Dermis microvascular lymphatic vessel endothelial cell (primary cell): ENCODE data around the gene PIP5KL1. TPM values are rescaled to one million over a fixed set of nuclear protein-coding genes. Genes with fewer than 3 reads are reported as not detected.
A peak's percentile ranks its signal among the peaks of the same experiment; 100 is the strongest.

Experiments
- DNase-seq, 2 donors: peaks; one replicate each; pipeline versions ENCODE4 v3.0.0 to v3.0.0-alpha.2; 2010; ENCODE audit warnings: low read depth in 2 of 2
- total RNA-seq: library from RNA; depleted of rRNA; stranded (reverse); fragments of >200 nt; gene quantifications from 2 replicates; pipeline ENCODE4 v1.2.1, GENCODE V29; 2014

Gene PIP5KL1
- total RNA-seq, 1 donor from 2014 or later = 0.39 TPM

DNA sequence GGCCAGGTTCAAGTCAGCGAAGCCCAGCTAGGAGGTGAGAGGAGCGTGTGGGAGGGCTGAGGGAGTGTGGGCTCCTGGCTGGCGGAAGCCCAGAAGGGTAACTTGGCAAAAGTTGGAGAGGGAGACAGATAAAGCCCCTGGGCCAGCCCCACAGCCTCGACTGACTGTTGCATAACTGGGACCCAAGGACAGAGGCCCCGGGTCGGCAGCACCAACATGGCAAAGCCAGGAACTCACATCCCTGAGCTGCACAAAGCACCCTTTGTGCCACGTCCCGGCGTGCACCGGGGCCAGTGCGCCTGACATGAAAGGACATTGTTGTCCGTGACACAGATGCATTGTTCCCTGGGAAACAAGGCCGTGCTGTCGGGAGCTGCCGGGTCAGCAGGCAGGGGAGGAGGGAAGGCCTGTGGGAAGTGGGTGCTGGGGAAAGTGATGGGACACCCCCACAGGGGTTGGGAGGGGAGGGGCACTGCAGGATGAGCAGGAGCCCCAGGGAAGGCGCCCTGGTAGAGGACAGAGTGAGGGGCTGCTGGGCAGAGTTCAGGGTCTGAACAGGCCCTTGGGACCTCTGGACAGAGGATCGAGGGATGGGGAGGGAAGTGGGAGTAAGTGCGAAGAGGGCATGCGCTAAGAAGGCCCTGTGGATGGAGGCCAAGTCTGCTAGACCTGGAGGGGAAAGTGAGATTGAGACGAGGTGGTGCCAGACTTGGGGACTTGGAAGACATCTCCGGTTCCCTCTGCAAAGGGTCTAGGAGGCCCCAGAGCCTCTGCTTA is 20.1 kb upstream of the PIP5KL1 start:
- DNase-seq = peak; percentile 23 to 31

DNA sequence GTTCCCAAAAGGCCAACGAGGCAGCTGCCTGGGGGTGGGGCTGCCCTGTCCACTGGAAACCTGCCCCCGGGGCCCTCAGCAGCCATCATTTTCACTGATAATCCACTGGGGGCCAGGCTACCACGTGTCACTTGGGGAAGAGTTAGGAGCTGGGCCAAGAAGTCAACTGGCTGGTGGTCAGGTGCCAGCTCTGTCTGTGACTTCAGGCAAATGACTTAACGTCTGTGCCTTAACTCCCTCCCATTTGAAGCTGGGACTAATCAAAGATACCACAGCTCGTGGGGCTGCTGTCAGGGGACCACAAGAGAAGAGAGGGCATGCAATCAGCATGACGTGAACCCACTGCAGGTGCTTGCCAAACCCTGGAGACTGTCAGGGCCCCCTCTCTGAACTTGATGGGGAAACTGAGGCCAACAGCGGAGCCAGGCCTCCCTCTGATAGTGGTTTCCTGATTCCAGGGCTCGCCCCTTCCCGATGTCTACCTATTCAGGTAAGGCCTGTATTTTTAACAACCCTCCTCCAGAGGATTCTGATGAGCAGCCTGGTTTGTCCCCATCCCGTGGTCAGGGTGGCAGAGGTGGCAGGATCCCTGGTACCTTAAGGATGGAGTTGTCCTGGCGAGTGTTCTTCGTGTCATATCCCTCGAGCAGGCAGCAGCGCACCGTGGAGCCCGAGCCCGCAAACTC is 19.4 kb upstream of the PIP5KL1 start:
- no peak for DNase-seq

DNA sequence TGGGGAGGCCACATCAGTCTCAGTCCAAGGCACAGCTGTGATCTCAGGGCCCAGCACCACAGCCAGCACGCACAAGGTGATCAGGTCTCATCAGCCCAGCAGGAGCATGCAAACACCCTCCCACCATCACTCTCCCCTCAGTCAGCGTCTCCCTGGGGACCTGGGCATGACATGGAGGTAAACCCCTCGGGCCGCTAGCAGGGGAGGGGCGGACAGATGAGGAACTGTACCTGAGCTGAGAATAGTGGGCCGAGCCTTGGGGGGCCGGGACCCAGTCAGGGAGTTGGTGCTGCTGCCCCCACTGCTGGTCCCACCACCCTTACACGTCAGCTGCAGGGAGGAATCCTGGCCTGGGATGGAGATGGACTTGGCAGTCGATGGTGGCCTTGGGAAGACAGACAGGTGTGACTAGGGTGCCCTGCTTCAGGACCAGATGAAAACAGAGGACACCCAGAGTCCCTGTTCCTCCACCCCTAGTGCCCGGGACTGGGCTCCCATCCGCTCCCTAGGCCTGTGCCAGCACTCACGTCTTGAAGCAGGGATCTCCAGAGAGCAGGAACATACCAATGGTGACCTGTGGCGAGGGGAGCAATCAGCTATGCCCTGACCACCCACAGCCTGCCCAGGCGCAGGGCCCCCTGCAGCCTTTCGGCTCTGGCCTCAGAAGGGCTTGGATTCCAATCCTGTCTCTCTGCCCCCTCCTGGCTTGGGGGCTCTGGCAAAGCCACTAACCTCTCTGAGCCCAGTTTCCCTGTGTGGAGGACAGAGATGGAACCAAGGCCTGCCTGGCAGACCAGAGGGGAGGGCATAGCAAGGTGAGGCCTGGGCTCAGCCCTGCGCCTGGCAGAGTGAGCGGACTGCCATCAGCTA is 17.5 kb upstream of the PIP5KL1 start:
- no peak for DNase-seq

DNA sequence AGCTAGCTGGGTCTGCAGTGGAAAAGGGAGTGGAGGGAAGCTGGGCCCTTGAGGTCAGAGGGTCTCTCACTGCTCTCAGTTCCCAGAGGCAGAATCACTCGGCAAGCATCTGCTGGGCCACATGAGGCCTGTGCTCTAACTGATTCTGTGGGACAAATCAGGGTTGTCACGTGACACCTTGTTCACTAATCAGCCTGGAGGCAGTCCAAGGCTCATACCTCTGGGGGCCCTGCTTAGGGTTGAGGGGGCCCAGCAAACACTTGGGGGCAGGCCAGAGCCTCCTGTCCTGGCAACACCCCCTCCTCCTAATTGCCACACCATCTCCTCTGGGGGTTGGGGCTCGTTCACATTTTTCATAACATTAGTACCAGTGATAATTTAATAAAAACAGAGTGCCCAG is 16.2 kb upstream of the PIP5KL1 start:
- no peak for DNase-seq

DNA sequence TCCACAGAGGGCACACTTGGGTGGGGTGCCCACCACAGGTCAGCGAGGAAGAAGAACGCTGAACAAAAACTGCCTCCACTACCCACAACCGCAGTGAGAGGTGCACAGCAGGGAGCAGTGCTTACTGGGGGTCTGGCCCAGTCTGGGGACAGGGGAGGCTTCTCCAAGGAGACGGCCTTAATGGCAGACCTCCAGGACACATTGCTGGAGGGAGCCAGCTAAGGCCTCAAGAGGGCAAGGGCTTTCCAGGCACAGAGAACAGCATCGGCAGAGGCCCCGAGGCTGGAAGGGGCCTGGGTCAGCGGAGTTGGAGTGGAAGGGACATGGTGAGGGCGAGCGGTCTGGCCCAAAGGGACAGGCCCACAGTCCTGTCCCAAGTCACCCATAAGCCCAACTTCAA is 15.4 kb upstream of the PIP5KL1 start:
- DNase-seq = no peak

DNA sequence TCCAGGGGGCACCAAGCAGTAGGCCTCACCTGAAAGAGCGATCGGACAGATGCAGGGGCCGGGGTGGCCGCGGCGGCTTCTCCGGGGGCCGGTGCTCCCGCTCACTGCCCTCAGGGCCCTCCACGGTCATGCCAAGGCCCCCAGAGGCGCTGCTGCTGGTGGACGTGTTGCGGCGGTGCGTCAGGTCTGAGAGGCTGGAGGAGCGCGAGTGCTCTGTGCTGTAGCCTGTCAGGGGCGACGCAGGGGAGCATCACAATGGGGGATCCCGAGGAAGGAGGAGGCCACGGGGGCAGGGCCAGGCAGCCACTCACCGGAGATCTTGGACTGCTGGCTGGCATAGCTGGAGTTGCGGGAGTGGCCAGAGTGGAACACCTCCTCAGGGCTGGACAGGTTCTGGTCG is 14.8 kb upstream of the PIP5KL1 start:
- no peak for DNase-seq

DNA sequence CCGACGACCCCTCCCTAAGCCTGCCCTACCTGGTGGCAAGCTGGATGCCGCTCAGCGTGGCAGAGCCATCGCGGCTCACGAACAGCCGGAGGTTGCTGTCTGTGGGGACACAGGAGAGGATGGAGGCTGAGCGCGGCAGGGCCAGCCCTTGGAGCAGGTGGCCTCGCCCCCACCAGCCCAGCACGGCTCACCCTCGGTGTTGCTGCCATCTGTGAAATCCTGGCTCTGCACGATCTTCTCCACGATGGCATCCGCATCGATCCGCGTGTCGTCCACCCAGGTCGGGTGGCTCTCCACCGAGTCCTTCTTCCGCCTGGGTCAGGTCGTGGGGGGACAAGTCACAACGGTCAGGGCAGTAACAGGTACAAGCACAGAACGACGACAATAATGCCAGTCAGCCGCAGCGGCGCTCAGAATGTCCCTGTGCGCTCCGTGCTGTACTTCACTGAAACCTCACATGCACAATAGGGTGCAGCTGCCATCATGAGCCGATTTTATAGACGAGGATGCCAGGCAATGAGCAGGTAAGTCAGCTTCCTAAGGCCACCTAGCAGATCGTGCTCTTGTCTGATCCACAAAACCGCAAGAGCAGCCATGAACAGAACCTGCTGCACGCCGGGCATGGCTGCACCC is 14.1 kb upstream of the PIP5KL1 start:
- no peak for DNase-seq

DNA sequence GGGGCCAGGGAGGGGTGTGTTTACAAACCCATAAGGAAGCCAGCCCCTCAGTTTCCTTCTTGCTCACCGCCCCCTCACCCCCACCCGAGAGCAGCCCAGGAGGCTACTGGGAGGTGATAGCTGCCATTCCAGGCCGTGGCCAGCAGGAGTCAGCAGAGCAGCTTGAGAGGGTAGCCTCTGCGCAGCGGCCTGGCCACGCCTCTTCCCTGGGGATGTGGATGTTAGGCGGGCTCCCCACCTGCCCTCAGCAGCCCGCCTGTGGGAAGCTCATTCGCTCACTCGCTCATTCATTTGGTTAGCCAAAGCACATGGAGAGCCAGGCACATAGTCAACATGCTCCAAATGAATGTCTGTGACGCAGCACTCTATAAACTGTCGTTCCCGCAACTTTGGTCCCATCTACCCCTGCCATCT is 13.2 kb upstream of the PIP5KL1 start:
- DNase-seq = peak; percentile 59 to 81

DNA sequence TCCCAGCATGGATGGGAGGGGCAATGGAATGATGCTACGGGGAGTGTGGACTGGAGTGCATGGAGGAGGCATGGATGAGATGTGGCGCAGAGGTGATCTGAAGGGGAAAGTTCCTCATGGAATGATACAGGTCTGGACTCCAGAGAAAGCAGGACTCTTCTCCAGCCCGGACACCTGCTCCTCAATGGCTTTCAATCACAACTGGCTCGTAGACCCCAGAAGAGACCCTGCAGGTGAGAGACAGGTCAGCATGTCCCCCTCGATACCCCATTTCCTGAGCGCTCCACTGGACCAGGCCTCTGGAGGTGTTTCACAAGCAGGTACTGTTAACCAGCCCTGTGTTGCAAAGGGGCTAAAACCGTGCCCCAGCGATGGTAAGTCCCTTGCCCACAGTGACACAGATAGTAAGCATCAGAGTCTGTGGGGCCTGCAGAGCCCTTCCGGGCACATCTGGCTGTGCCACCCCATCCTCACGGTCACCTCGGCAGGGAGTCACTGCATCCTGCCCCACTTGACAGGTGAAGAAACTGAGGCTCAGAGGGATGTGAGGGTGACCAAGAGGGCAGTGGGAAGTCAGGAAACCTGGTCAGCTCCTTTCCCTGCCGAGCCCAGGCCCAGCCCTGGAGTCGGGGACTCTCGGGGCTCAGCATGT is 12.6 kb upstream of the PIP5KL1 start:
- no peak for DNase-seq

DNA sequence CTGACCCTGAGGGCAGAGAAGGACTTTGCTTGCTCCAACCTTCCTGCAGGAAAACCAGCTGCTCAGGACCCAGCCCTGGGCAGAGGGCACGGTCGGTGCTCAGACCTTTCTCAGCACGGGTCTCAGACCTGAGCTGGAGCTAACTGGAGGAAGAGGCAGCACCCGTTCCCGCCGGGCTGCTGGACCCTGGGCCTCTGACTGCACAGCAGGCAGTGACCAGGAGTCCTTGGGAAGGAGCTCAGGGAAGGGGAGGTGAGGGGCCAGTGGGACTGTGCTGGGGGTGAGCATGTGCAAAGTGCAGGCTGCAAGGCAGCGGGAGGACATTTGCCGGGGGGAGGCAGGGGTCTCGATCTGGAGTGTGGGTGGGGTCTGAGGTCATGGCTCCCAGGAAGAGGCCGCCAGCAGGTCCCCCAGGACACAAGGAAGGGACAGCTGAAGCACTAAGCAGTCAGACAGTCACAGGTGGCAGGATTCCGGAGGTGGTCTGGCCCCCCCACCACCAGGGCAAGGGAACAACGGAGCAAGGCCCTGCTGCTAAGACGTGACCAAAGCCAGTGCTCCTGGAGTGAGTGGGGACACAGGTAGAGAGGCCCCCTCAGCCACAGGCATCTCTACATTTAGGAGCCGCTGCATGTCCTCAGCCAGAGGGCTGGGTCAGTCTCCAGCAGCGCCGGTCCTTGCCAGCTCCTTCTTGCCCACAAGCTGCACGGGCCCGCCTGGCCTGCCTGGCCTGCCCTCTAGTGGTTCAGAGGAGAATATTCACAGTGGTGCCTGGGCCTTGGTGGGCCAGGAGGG is 11.8 kb upstream of the PIP5KL1 start:
- DNase-seq = peak in 1 of 2 donors; percentile 64

DNA sequence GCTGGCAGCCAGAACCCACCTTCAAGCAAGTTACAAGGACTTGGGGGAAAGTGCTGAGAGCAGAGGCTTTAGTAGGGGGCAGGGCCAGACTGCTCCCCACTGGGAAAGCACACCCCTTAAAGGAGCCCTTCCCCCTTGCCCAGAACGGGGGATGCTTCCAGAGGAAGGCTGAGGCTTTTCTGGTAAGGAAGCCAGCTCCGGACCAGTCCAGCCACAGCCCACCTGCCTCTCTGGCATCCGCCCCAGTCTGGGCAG is 11.3 kb upstream of the PIP5KL1 start:
- no peak for DNase-seq

DNA sequence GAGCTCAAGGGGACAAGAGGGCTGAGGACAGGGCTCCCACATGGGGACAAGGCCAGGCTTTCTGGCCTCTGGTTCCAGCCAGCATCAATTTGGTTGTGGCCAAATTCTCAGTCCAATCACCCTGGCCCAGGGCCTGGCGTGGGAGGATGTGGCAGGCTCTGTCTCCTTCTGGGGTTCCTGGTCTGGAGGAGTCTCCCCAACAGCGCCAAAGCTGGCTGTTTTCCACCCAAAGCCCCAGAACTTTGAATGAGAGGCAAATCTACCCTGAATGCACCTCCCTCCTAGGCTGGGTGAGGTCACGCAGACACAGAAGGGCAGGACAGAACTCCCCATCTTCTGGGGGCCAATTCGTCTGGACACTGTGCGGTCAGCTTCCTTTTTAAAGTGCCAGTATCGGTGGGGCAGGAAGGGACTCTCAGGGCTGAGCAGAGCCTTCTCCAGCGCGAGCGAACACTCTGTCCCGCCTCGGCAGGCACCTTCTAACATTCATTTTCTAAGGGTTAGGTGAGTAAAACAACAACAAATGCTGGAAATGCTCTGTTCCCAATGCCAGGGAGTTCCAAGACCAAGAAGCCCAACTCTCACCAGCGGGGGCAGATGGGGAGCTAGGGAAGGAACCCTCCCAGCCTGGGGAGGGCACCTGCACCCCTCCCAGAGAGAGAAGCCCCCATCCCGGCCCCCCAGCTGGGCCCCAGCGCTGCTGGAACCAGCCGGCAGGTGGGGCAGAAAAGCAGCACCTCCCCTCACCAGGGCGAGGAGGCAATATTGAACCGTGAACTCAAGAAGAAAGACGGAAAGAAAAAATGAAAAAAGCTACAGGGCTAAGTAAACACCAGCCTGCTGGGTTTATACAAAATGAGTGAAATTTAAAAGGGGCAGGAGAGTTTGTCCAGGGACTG is 10.7 kb upstream of the PIP5KL1 start:
- no peak for DNase-seq

DNA sequence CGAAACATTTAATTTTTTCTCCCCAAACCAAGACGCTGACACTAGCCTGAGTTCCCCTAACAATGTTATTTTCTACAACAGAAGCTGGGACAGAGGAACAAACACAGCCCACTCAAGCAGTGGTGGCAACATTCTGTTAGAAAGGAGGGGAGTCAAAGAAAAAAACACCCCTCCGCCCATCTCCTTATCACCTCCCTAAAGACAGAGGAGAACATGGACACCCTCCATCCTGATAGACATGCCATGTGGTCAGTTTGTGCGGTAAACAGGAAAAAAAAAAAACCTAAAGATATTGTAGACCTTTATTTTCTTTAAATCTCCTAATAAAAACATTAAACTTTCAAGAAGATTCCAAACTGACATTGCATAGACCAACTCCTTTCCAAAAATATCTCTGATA is 10.0 kb upstream of the PIP5KL1 start:
- DNase-seq = no peak

DNA sequence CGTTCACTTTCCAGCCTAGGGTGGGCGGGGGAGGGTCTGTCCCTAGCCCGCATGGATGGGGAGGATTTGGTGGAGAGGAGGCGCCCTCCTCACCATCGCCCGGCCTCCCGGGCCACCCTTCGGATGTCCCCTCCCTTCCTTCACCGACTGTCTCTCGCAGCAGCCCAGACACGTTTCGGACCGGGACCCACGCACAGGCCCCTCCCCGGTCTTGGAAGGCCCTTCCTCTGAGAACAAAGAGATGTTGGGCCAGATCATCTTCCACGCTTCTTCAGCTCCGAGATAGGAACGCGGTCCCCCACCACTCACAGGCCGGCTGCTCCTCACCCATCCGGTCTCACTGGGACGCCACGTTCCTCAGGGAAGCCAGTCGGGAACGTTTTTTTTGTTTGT is 7.7 kb upstream of the PIP5KL1 start:
- no peak for DNase-seq

DNA sequence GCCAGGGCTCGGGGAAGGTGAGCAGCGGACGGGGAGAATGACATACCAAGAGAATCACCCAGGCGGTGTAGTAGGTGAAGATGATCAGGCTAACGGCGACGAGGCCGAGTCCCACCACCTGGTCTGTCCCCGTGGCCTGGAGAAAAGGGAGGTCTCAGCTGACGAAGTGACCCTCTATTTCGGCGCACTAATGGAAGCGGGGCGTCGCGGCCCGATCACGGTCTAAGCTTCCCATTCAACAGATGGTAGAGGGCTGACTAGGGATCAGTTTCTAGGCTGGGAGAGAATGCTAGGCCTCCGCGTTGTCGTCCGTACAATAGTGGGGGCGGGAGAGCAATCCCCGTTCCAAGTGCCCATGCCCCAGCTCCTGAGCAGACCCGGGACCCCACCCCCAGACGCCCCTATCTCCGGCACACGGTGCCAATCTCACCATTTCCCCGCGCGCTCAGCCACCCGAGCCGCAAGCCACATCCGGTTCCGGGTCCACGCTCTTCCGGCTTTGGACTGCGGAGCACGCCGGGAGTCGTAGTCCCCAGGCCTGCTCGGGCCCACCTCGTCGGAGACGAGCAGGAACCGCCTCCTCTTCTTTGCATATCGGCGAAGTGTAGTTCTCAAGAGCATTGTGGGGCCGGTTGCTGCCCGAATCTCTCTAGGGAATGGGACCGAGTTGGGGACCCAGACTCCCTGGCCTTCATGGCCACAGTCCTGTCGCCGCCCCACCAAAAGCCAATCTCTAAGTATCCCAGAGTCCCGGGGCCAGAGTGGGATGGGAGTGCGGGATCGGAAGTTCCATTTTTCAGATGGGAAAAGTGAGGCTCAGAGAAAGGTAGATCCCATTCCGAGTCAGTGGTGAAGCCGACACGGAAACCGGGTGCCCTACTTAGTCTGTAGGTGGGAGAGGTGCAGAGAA is 7.1 kb upstream of the PIP5KL1 start, which contains the start of gene DPM2:
Gene DPM2, minus strand, starts transcription at position 467 of the 910 bp plus-strand sequence. Its CDS starts 34 bp downstream, at position 433.
- peak; percentile 68 to 88 for DNase-seq

DNA sequence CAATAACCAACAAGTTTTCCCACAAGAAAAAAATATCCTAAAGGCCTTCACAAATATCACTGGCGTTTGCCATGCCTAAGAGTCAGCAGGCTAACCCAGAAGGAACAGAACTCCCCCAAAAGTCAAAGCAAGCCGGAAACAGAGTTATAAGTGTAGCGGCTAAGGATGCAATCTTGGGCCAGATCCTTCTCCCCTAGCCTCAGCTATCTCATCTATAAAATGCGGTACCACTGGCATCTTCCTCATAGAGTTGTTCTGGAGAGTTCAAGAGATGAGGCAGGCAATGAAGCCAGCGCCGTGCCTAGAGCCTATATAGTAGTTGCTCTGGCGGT is 6.4 kb upstream of the PIP5KL1 start:
- DNase-seq = no peak

DNA sequence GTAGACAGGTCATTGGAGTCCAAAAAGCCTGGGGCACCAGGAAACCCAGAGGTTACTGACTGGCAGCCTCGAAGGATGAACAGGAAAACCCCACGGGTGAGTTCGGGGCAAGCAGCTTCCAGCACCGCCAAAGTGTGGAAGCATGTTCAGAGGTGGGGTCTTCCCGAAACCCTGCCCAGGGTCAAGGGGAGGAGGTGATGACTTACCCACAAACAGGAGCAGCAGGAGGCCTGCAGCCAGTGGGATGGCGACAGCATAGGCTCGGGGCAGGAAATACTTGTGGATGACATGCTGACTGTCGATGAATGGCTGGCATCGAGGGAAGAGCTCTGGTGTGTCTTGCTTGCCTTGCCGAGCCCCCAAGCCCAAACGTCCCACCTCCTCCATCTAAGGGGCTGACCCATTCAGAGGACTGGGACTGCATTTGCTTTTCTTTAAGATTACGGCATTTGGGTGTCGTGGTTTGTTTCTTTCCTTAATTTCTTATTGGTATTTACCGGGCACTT is 5.8 kb upstream of the PIP5KL1 start:
- no peak for DNase-seq

DNA sequence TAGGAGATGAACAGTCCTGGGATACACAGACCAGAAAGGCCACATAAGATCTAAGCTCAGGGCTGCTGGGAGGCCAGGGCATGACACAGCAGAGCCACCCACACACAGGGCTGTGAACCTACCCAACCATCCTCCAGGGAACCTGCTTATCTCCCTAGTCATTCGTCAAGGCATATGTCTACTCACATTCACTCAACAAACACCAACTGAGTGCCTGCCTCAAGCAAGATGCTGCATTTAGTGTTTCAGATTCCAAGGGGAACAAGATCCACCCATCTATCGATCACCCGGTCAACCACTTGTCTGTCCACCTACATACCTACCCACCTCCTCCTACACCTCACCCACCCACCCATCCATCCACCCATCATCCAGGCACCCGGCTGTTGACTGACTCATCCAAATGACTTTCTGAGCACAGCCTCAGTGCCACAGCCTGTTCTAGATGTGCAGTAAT is 5.2 kb upstream of the PIP5KL1 start:
- no peak for DNase-seq
